ENCODE results near the gene THAP8.

DNA sequence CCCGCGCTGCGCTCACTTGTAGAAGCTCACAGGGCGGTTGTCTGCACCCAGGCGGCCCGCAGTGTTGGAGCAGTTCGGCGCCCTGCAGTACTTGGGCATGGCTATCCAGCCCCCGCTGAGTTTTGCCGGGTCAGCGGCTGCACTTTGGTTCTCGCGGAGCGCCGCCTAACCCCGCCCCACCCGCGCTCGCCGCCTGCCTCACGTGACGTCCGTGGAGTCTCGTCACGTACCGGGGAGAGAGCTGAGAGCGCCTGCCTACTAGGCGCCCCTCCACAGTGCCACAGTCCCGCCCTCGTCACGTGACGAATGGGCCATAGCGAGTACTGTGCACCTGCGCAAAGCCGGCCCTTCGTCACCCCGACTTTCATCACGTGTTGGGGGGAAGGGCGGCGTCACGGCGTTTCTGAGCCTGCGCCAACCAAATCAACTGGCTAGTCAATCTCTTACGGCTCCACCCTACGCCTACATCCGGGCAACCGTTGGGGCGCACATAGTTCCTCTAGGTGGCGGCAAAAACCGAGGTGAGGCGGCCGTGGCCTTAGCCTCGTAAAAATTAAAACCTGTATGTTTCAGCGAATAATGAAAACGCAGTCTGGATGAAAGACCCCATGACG, at the start of gene THAP8:
- TF ChIP-seq POLR2A (IDR thresholded peaks at IDR 0.05; ENCODE audit: control extremely low read depth in 1 of 2, low read depth in 2 of 2, low read length in 2 of 2) (peak; percentile 74 to 88), POLR2AphosphoS5 (IDR thresholded peaks at IDR 0.05; ENCODE audit: low read depth, low read length) (peak; percentile 89), SP2 (IDR thresholded peaks at IDR 0.05; ENCODE audit: low read length) (no peak), RXRA (IDR thresholded peaks at IDR 0.05; ENCODE audit: insufficient read depth, low read depth, low read length) (no peak), EP300 (IDR thresholded peaks at IDR 0.05; ENCODE audit: borderline replicate concordance in 1 of 2, low read depth in 2 of 2, low read length in 2 of 2) (no peak), RFX5 (IDR thresholded peaks at IDR 0.05; ENCODE audit: borderline replicate concordance, low read depth, low read length) (no peak), CREB1 (IDR thresholded peaks at IDR 0.05) (peak; percentile 89), EZH2 (IDR thresholded peaks at IDR 0.05; ENCODE audit: low read depth, low read length, severe bottlenecking) (no peak), GABPA (IDR thresholded peaks at IDR 0.05; ENCODE audit: borderline replicate concordance, insufficient read depth, low read length) (no peak)
- TF ChIP-seq, protein P1, sequence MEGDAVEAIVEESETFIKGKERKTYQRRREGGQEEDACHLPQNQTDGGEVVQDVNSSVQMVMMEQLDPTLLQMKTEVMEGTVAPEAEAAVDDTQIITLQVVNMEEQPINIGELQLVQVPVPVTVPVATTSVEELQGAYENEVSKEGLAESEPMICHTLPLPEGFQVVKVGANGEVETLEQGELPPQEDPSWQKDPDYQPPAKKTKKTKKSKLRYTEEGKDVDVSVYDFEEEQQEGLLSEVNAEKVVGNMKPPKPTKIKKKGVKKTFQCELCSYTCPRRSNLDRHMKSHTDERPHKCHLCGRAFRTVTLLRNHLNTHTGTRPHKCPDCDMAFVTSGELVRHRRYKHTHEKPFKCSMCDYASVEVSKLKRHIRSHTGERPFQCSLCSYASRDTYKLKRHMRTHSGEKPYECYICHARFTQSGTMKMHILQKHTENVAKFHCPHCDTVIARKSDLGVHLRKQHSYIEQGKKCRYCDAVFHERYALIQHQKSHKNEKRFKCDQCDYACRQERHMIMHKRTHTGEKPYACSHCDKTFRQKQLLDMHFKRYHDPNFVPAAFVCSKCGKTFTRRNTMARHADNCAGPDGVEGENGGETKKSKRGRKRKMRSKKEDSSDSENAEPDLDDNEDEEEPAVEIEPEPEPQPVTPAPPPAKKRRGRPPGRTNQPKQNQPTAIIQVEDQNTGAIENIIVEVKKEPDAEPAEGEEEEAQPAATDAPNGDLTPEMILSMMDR (IDR thresholded peaks at IDR 0.05; ENCODE audit: control extremely low read depth in 1 of 3, insufficient read depth in 1 of 3, low read depth in 1 of 3, low read length in 3 of 3), result peak; percentile 18 to 36 (median 26); a peak in 2 of 4 replicates
- TF ChIP-seq, protein P2, sequence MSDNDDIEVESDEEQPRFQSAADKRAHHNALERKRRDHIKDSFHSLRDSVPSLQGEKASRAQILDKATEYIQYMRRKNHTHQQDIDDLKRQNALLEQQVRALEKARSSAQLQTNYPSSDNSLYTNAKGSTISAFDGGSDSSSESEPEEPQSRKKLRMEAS (IDR thresholded peaks at IDR 0.05), result peak; percentile 95
- TF ChIP-seq, protein P3, sequence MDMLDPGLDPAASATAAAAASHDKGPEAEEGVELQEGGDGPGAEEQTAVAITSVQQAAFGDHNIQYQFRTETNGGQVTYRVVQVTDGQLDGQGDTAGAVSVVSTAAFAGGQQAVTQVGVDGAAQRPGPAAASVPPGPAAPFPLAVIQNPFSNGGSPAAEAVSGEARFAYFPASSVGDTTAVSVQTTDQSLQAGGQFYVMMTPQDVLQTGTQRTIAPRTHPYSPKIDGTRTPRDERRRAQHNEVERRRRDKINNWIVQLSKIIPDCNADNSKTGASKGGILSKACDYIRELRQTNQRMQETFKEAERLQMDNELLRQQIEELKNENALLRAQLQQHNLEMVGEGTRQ (IDR thresholded peaks at IDR 0.05; ENCODE audit: low read length), result peak; percentile 99

All from H1 (cell line).